ENCODE measurements around the gene SLC44A4.
"Not testable (repeated sequence)": the region's sequence is repeated elsewhere in the genome, so short reads cannot be mapped to it uniquely, and the experiment has no call there.

Gene SLC44A4

GRCh38 chr6:31859923-31860322, 18.9 kb downstream of the SLC44A4 start:
- Histone ChIP-seq H3K27me3 (no peaks in the 10 kb centered on the region), H3K9me3 (no peaks in the 10 kb centered on the region), H3K4me3 (ENCODE audit: low read depth, low read length) (no peak overlapping the region), H3K4me1 (no peaks in the 10 kb centered on the region), H3K36me3 (0 out of 2 replicates have a peak, but pooled peaks cover 3% of the 10 kb centered on the region)
- no peak for DNase-seq
- TF ChIP-seq CTCF (IDR thresholded peaks at IDR 0.05; ENCODE audit: low read depth, low read length): no peak

GRCh38 chr6:31858707-31859106, 20.1 kb downstream of the SLC44A4 start:
- no peak for TF ChIP-seq CTCF (IDR thresholded peaks at IDR 0.05; ENCODE audit: low read depth, low read length)
- DNase-seq: no peak
- 0 out of 2 replicates have a peak, but pooled peaks cover 3% of the 10 kb centered on the region for H3K36me3 ChIP-seq
- H3K9me3 ChIP-seq: no peaks in the 10 kb centered on the region
- no peaks in the 10 kb centered on the region for H3K4me1 ChIP-seq
- H3K4me3 ChIP-seq (ENCODE audit: low read depth, low read length): no peak overlapping the region
- no peaks in the 10 kb centered on the region for H3K27me3 ChIP-seq

- not testable (repeated sequence) for DNase-seq; H3K27me3 ChIP-seq; H3K4me1 ChIP-seq; H3K36me3 ChIP-seq; H3K4me3 ChIP-seq (ENCODE audit: low read depth, low read length); H3K9me3 ChIP-seq
Measured at GRCh38 chr6:31857774-31858173, 21.0 kb downstream of the SLC44A4 start.

- not testable (repeated sequence) for H3K4me1 ChIP-seq; H3K9me3 ChIP-seq; H3K4me3 ChIP-seq (ENCODE audit: low read depth, low read length); H3K36me3 ChIP-seq; H3K27me3 ChIP-seq; DNase-seq
Measured at GRCh38 chr6:31851980-31852718, 26.6 kb downstream of the SLC44A4 start.

- Histone ChIP-seq H3K4me1 (no peaks in the 10 kb centered on the region), H3K36me3 (no peaks in the 10 kb centered on the region), H3K27me3 (no peaks in the 10 kb centered on the region), H3K9me3 (no peaks in the 10 kb centered on the region), H3K4me3 (ENCODE audit: low read depth, low read length) (no peak overlapping the region)
- TF ChIP-seq CTCF (IDR thresholded peaks at IDR 0.05; ENCODE audit: low read depth, low read length): no peak
- DNase-seq: no peak
Measured at GRCh38 chr6:31851485-31851832, 27.3 kb downstream of the SLC44A4 start.

- DNase-seq: no peak
- H3K4me3 ChIP-seq (ENCODE audit: low read depth, low read length): no peak overlapping the region
- no peaks in the 10 kb centered on the region for H3K9me3 ChIP-seq
- H3K36me3 ChIP-seq: no peaks in the 10 kb centered on the region
- H3K27me3 ChIP-seq: no peaks in the 10 kb centered on the region
- no peaks in the 10 kb centered on the region for H3K4me1 ChIP-seq
- no peak for TF ChIP-seq CTCF (IDR thresholded peaks at IDR 0.05; ENCODE audit: low read depth, low read length)
Measured at GRCh38 chr6:31850765-31851484, 27.9 kb downstream of the SLC44A4 start.

- Histone ChIP-seq H3K27me3 (no peaks in the 10 kb centered on the region), H3K4me1 (no peaks in the 10 kb centered on the region), H3K9me3 (no peaks in the 10 kb centered on the region), H3K4me3 (ENCODE audit: low read depth, low read length) (no peak overlapping the region), H3K36me3 (no peaks in the 10 kb centered on the region)
- TF ChIP-seq CTCF (IDR thresholded peaks at IDR 0.05; ENCODE audit: low read depth, low read length): no peak
- no peak for DNase-seq
Measured at GRCh38 chr6:31847276-31847978, 31.4 kb downstream of the SLC44A4 start.
